Measurements from ENCODE around the gene VIL1. TPM values are rescaled to one million over a fixed set of nuclear protein-coding genes. Genes with fewer than 3 reads are reported as not detected.
A peak's percentile ranks its signal among the peaks of the same experiment; 100 is the strongest.

VIL1 gene
- total and polyA plus RNA-seq, 2 of the 8 experiments (the other 6 are each of a cell fraction or from before 2014, with no cell fraction given) = 6.2 to 7.0 TPM

DNA sequence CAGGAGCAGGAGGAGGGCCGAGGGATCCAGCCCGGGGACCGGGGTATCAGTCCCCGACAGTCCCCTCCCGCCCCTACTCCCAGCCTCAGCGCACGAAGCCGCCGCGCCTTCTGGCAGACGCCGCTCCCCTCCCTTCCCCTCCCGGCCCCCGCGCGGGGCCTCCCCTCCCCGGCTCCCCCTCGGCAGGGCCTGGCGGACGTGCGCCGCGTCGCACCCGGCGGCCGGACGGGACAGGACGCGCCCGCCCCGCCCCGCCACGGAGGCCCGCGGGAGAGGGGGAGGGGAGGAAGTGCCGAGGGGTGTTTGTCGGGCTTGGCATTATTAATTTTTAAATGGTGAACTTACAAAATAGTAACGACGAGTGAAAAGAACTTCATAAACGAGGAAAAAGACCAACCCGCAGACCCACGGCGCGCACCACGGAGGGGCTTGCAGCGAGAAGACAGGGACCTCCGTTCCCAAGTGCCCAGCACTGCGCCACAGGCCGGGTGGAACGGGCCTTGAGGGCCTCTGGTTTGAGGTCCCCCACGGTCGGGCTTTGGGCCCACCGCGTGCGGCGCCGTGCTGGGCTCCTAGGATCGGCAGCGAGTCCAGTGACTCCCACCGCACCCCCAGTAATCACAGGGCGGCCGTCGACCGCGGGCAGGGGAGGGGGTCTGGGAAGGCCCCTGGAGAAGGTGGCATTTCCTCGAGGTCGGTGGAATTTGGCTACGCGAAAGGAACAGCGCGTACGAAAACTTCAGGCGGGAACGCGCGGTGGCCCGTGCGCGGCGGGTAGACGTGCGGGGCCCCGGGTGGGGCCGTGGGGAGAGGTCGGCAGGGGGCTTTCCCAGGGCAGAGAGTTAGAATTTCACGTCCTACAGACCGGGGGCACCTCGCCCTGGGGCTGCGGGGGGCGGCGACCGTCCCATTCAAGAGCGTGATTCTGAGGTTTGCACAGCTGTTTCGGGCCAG is 20.2 kb upstream of the VIL1 start:
- Histone ChIP-seq H3K4me2 (ENCODE audit: insufficient read depth in 1 of 2, low read depth in 2 of 2, low read length in 2 of 2) (peak overlapping the region; percentile 82 to 84), H2BK5ac (ENCODE audit: low read depth, low read length) (no peak overlapping the region), H4K5ac (ENCODE audit: insufficient read length, low read depth, low read length) (peak overlapping the region; percentile 22), H3K14ac (ENCODE audit: insufficient read length) (no peak overlapping the region), H3K4me1 (replicated peaks in 1 of 4; ENCODE audit: control insufficient read depth in 3 of 4, insufficient read depth in 4 of 4, low read length in 3 of 4) (peaks cover 0 to 37% (median 26%) of the 10 kb centered on the region in 4 experiments; a peak in 6 of 7 replicates), H3K9ac (replicated peaks in 1 of 4; ENCODE audit: extremely low read depth in 1 of 4, low read depth in 3 of 4, low read length in 3 of 4) (no peak overlapping the region), H3K9me3 (ENCODE audit: insufficient read depth in 2 of 2, low read depth in 1 of 2, low read length in 1 of 2) (no peaks in the 10 kb centered on the region), H2AFZ (ENCODE audit: low read length) (no peak overlapping the region), H3K4ac (replicated peaks; ENCODE audit: insufficient read length, low read depth, low read length) (no peak overlapping the region), H3K36me3 (ENCODE audit: control insufficient read depth in 2 of 4, insufficient read depth in 4 of 4, low read length in 3 of 4) (peaks cover 0 to 7% (median 0%) of the 10 kb centered on the region in 4 experiments; a peak in 2 of 8 replicates), H4K91ac (replicated peaks; ENCODE audit: insufficient read length, low read length) (no peak overlapping the region), H4K8ac (ENCODE audit: extremely low read depth, insufficient read depth, low read length) (peak overlapping the region; percentile 28; the same call in 1 of the 2 replicates), H3K27ac (ENCODE audit: low read depth, low read length) (no peak overlapping the region), H2BK20ac (ENCODE audit: low read length) (no peak overlapping the region), H2BK120ac (replicated peaks; ENCODE audit: low read depth, low read length) (peak overlapping the region; percentile 60), H3K27me3 (replicated peaks in 1 of 4; ENCODE audit: control insufficient read depth in 3 of 4, extremely low read depth in 1 of 4, insufficient read depth in 3 of 4, low read length in 3 of 4) (peaks cover 22 to 34% (median 31%) of the 10 kb centered on the region in 4 experiments), H2AK5ac (ENCODE audit: low read depth, low read length) (no peak overlapping the region), H4K20me1 (replicated peaks in 1 of 2; ENCODE audit: control insufficient read depth in 1 of 2, insufficient read depth in 2 of 2, low read length in 2 of 2) (peaks cover 0 to 2% of the 10 kb centered on the region in 2 experiments), H3K23me2 (ENCODE audit: low read depth, low read length) (peaks cover 26% of the 10 kb centered on the region; the same call in 1 of the 2 replicates), H3K23ac (ENCODE audit: insufficient read length) (no peak overlapping the region), H3K18ac (ENCODE audit: extremely low read depth, low read length) (peak overlapping the region; percentile 48), H2BK12ac (ENCODE audit: low read depth, low read length) (peak overlapping the region; percentile 87; the same call in 1 of the 2 replicates), H3K79me1 (ENCODE audit: low read depth, low read length) (no peaks in the 10 kb centered on the region), H3K4me3 (ENCODE audit: extremely low read depth in 1 of 4, insufficient read depth in 2 of 4, low read depth in 3 of 4, low read length in 4 of 4) (peak overlapping the region; percentile 28 to 77 (median 45)), H3K79me2 (ENCODE audit: control insufficient read depth in 1 of 2, insufficient read depth in 2 of 2, low read length in 2 of 2) (no peaks in the 10 kb centered on the region), H2BK15ac (ENCODE audit: low read length) (peak overlapping the region; percentile 72; the same call in 1 of the 2 replicates), H3K56ac (replicated peaks; ENCODE audit: insufficient read length, low read depth, low read length) (peak overlapping the region; percentile 55)
- WGBS, 2 experiments (ENCODE audit: extremely low coverage in 1 of 2, insufficient coverage in 1 of 2, insufficient read length in 1 of 2, insufficient replicate concordance in 2 of 2, low coverage in 1 of 2, low lambda C conversion rate in 2 of 2, missing lambda C conversion rate in 1 of 2) = 1% methylated on average over 41 of the region's 95 CpGs; no CpG with 5 or more reads in 1 of the 2 experiments
- CTCF ChIA-PET (ENCODE audit: partially characterized antibody) = interaction anchor here (1.0 to 7.5 kb wide), 3 partner anchors 69 to 104 kb away, joined by 3 to 94 read pairs (median 8); partner anchors contain the start of gene TMBIM1
- DNase-seq (ENCODE audit: low read depth in 1 of 2, low spot score in 2 of 2) (peak in 1 of 2 experiments; percentile 69), FAIRE-seq (no peak)
- POLR2A ChIA-PET (ENCODE audit: partially characterized antibody) = interaction anchor here (1.0 kb wide), 1 partner anchor 129 kb away, joined by 5 read pairs; the partner anchor contains the start of genes AAMP and PNKD
- TF ChIP-seq, protein P1, sequence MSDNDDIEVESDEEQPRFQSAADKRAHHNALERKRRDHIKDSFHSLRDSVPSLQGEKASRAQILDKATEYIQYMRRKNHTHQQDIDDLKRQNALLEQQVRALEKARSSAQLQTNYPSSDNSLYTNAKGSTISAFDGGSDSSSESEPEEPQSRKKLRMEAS (IDR thresholded peaks at IDR 0.05) = peak; percentile 67
- TF ChIP-seq SP4 (IDR thresholded peaks at IDR 0.05; ENCODE audit: low read length) (no peak), BRCA1 (IDR thresholded peaks at IDR 0.05; ENCODE audit: low read depth, low read length) (no peak), NRF1 (IDR thresholded peaks at IDR 0.05; ENCODE audit: low read depth, low read length) (no peak), EZH2 (IDR thresholded peaks at IDR 0.05; ENCODE audit: low read depth, low read length, severe bottlenecking) (peak; percentile 82), ZNF274 (IDR thresholded peaks at IDR 0.05; ENCODE audit: borderline replicate concordance, extremely low read depth, low read length) (no peak), KDM4A (IDR thresholded peaks at IDR 0.05; ENCODE audit: low read depth, low read length, severe bottlenecking) (peak; percentile 37), E2F6 (IDR thresholded peaks at IDR 0.05) (peak; percentile 90)
